GM12872 (cell line): Measurements from ENCODE around the gene NFKB2.

Experiments used
- CTCF ChIP-seq: IDR thresholded peaks from 3 replicates; pipeline ENCODE4 v1.5.1; 2011; ENCODE audit warnings: low read depth, mild to moderate bottlenecking, low read length, moderate library complexity; ENCODE audit not compliant: insufficient read depth

The NFKB2 gene

GRCh38 chr10:102396730-102397151, 1.2 kb downstream of the NFKB2 start:
- no peak for TF ChIP-seq CTCF

GRCh38 chr10:102397222-102398171, 2.0 kb downstream of the NFKB2 start:
- TF ChIP-seq CTCF, result no peak

- TF ChIP-seq CTCF, result no peak
Observed at GRCh38 chr10:102398172-102399020, 2.9 kb downstream of the NFKB2 start.

- TF ChIP-seq CTCF, result peak; percentile 91
Observed at GRCh38 chr10:102399217-102400021, 3.9 kb downstream of the NFKB2 start.

GRCh38 chr10:102400076-102400475, 4.6 kb downstream of the NFKB2 start:
- no peak for TF ChIP-seq CTCF

GRCh38 chr10:102400598-102401341, 5.3 kb downstream of the NFKB2 start:
- no peak for TF ChIP-seq CTCF
